CD4-positive, alpha-beta T cell treated with Interleukin-1 beta for 1 hour (primary cell): Measurements from ENCODE around the gene LPCAT1.
"Not testable (repeated sequence)": the region's sequence is repeated elsewhere in the genome, so short reads cannot be mapped to it uniquely, and the experiment has no call there.

Experiments used
- DNase-seq, 2 donors: peaks; one replicate each; pipeline ENCODE4 v3.0.0-alpha.2; 2020 to 2022

LPCAT1 gene

GRCh38 chr5:1441166-1441865 lies 82.4 kb downstream of the LPCAT1 start:
- no peak for DNase-seq

GRCh38 chr5:1440098-1440493 lies 83.7 kb downstream of the LPCAT1 start:
- no peak for DNase-seq

GRCh38 chr5:1439388-1440097 lies 84.2 kb downstream of the LPCAT1 start:
- no peak for DNase-seq

- no peak for DNase-seq
Measured at GRCh38 chr5:1438871-1439270, 84.9 kb downstream of the LPCAT1 start.

- no peak for DNase-seq
Measured at GRCh38 chr5:1437876-1438559, 85.7 kb downstream of the LPCAT1 start.

- no peak for DNase-seq
Measured at GRCh38 chr5:1437226-1437829, 86.4 kb downstream of the LPCAT1 start.

- DNase-seq = no peak
Measured at GRCh38 chr5:1436681-1437080, 87.1 kb downstream of the LPCAT1 start.

GRCh38 chr5:1436036-1436435 lies 87.7 kb downstream of the LPCAT1 start:
- no peak for DNase-seq

- DNase-seq = no peak
Measured at GRCh38 chr5:1435369-1435768, 88.4 kb downstream of the LPCAT1 start.

GRCh38 chr5:1432296-1432695 lies 91.5 kb downstream of the LPCAT1 start:
- DNase-seq = no peak

- DNase-seq = no peak
Measured at GRCh38 chr5:1431896-1432295, 91.9 kb downstream of the LPCAT1 start.

GRCh38 chr5:1431021-1431811 lies 92.5 kb downstream of the LPCAT1 start:
- DNase-seq = no peak

- no peak for DNase-seq
Measured at GRCh38 chr5:1430121-1430795, 93.5 kb downstream of the LPCAT1 start.

- no peak for DNase-seq
Measured at GRCh38 chr5:1429496-1429895, 94.3 kb downstream of the LPCAT1 start.

GRCh38 chr5:1429066-1429465 lies 94.7 kb downstream of the LPCAT1 start:
- DNase-seq = no peak

- DNase-seq = no peak
Measured at GRCh38 chr5:1428107-1428506, 95.7 kb downstream of the LPCAT1 start.

- DNase-seq = no peak
Measured at GRCh38 chr5:1424716-1425115, 99.0 kb downstream of the LPCAT1 start.

GRCh38 chr5:1423901-1424603 lies 99.7 kb downstream of the LPCAT1 start:
- DNase-seq = no peak

GRCh38 chr5:1422522-1422921 lies 101.2 kb downstream of the LPCAT1 start:
- DNase-seq = not testable (repeated sequence)

- DNase-seq = no peak
Measured at GRCh38 chr5:1421521-1422341, 102.0 kb downstream of the LPCAT1 start.
